ENCODE results near the gene ADGRD1. TPM values are rescaled to one million over a fixed set of nuclear protein-coding genes. Genes with fewer than 3 reads are reported as not detected.

The ADGRD1 gene
- total and polyA plus RNA-seq, 5 donors from 2014 or later, result 0.56 TPM; not detected in 4

- Mint-ChIP-seq H3K9me3 (peaks cover 0 to 2% (median 0%) of the 10 kb centered on the region in 7 donors), H3K36me3 (no peaks in the 10 kb centered on the region), H3K4me3 (no peak overlapping the region), H3K4me1 (no peaks in the 10 kb centered on the region), H3K27me3 (no peaks in the 10 kb centered on the region), H3K27ac (no peak overlapping the region)
- DNase-seq, result no peak
- no peaks in the 10 kb centered on the region for H3K27me3 ChIP-seq (ENCODE audit: control insufficient read depth, insufficient read depth, low read length)
- H3K4me1 ChIP-seq (ENCODE audit: control insufficient read depth, insufficient read depth, low read length, poor library complexity, severe bottlenecking), result no peaks in the 10 kb centered on the region
- ATAC-seq (ENCODE audit: low read depth in 2 of 2), result no peak
- no peak overlapping the region for H3K4me3 ChIP-seq (ENCODE audit: low read depth, low read length)
- no peaks in the 10 kb centered on the region for H3K9me3 ChIP-seq (ENCODE audit: control insufficient read depth in 2 of 2, low read length in 2 of 2)
- no peaks in the 10 kb centered on the region for H3K36me3 ChIP-seq (ENCODE audit: control insufficient read depth, insufficient read depth, low read length)
- no peak overlapping the region for H3K27ac ChIP-seq (ENCODE audit: insufficient read depth, low read length, poor library complexity, severe bottlenecking)
Measured at GRCh38 chr12:131167334-131167733, 213.6 kb downstream of the ADGRD1 start.

DNA sequence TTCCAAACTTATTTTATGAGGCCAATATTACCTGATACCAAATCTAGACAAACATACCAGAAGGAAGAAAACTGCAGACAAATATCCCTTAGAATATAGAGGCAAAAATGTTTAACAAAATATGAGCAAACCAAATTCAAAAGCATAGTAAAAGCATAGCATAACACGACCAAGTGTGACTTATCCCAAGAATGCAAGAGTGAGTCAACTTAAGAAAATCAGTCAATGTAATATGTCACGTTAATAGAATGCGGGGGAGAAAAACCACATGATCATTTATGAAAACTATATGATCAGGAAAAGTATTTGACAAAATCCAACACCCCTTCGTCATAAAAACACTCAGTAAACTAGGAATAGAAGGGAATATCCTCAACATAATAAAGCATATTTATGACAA is 217.3 kb downstream of the ADGRD1 start:
- peaks cover 0 to 10% of the 10 kb centered on the region in 2 experiments for H3K9me3 ChIP-seq (ENCODE audit: control insufficient read depth in 2 of 2, low read length in 2 of 2)
- Mint-ChIP-seq H3K27ac (no peak overlapping the region), H3K27me3 (peaks cover 7% of the 10 kb centered on the region), H3K4me3 (no peak overlapping the region), H3K4me1 (no peaks in the 10 kb centered on the region), H3K36me3 (no peaks in the 10 kb centered on the region), H3K9me3 (peaks cover 0 to 17% (median 3%) of the 10 kb centered on the region in 7 donors)
- no peak overlapping the region for H3K27ac ChIP-seq (ENCODE audit: insufficient read depth, low read length, poor library complexity, severe bottlenecking)
- ATAC-seq (ENCODE audit: low read depth in 2 of 2), result no peak
- H3K27me3 ChIP-seq (ENCODE audit: control insufficient read depth, insufficient read depth, low read length), result no peaks in the 10 kb centered on the region
- H3K36me3 ChIP-seq (ENCODE audit: control insufficient read depth, insufficient read depth, low read length), result no peaks in the 10 kb centered on the region
- H3K4me1 ChIP-seq (ENCODE audit: control insufficient read depth, insufficient read depth, low read length, poor library complexity, severe bottlenecking), result no peaks in the 10 kb centered on the region
- no peak for DNase-seq
- H3K4me3 ChIP-seq (ENCODE audit: low read depth, low read length), result no peak overlapping the region

GRCh38 chr12:131174901-131175300 is 221.2 kb downstream of the ADGRD1 start:
- Mint-ChIP-seq H3K36me3 (no peaks in the 10 kb centered on the region), H3K4me1 (no peaks in the 10 kb centered on the region), H3K9me3 (peaks cover 0 to 23% (median 3%) of the 10 kb centered on the region in 7 donors), H3K27me3 (peaks cover 11% of the 10 kb centered on the region), H3K27ac (no peak overlapping the region), H3K4me3 (no peak overlapping the region)
- H3K9me3 ChIP-seq (ENCODE audit: control insufficient read depth in 2 of 2, low read length in 2 of 2), result peaks cover 0 to 10% of the 10 kb centered on the region in 2 experiments
- no peaks in the 10 kb centered on the region for H3K36me3 ChIP-seq (ENCODE audit: control insufficient read depth, insufficient read depth, low read length)
- no peaks in the 10 kb centered on the region for H3K4me1 ChIP-seq (ENCODE audit: control insufficient read depth, insufficient read depth, low read length, poor library complexity, severe bottlenecking)
- no peaks in the 10 kb centered on the region for H3K27me3 ChIP-seq (ENCODE audit: control insufficient read depth, insufficient read depth, low read length)
- DNase-seq, result no peak
- no peak overlapping the region for H3K4me3 ChIP-seq (ENCODE audit: low read depth, low read length)
- no peak overlapping the region for H3K27ac ChIP-seq (ENCODE audit: insufficient read depth, low read length, poor library complexity, severe bottlenecking)
- no peak for ATAC-seq (ENCODE audit: low read depth in 2 of 2)

DNA sequence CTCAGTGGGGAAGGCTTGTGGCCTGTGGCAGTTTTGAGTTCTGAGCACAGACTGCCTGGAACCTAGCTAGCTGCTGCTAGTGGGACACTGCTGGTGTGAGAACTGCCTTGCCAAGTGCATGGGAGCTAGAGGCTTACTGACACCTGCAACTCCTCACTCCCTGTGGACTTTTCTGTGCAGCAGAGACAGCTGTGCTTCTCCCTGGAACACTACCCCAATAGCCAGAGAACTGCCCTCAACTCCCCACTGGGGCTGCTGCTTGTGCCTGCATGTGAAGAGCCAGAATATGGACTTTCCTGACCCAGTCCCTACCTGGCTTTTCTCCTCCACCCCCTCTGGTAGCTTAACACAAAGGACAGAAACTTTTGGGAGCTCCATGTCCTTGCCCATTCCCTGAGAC is 222.6 kb downstream of the ADGRD1 start:
- H3K27me3 Mint-ChIP-seq, result peaks cover 16% of the 10 kb centered on the region
- peaks cover 0 to 23% (median 5%) of the 10 kb centered on the region in 7 donors for H3K9me3 Mint-ChIP-seq
- Histone ChIP-seq H3K9me3 (ENCODE audit: control insufficient read depth in 2 of 2, low read length in 2 of 2) (peaks cover 0 to 10% of the 10 kb centered on the region in 2 experiments), H3K36me3 (ENCODE audit: control insufficient read depth, insufficient read depth, low read length) (no peaks in the 10 kb centered on the region), H3K4me3 (ENCODE audit: low read depth, low read length) (no peak overlapping the region), H3K27ac (ENCODE audit: insufficient read depth, low read length, poor library complexity, severe bottlenecking) (no peak overlapping the region), H3K4me1 (ENCODE audit: control insufficient read depth, insufficient read depth, low read length, poor library complexity, severe bottlenecking) (no peaks in the 10 kb centered on the region), H3K27me3 (ENCODE audit: control insufficient read depth, insufficient read depth, low read length) (no peaks in the 10 kb centered on the region)
- no peak overlapping the region for H3K4me3 Mint-ChIP-seq
- no peaks in the 10 kb centered on the region for H3K36me3 Mint-ChIP-seq
- no peaks in the 10 kb centered on the region for H3K4me1 Mint-ChIP-seq
- ATAC-seq (ENCODE audit: low read depth in 2 of 2), result no peak
- DNase-seq, result no peak
- H3K27ac Mint-ChIP-seq, result no peak overlapping the region

- no peaks in the 10 kb centered on the region for H3K27me3 ChIP-seq (ENCODE audit: control insufficient read depth, insufficient read depth, low read length)
- Mint-ChIP-seq H3K27ac (no peak overlapping the region), H3K4me1 (no peaks in the 10 kb centered on the region), H3K27me3 (peaks cover 17% of the 10 kb centered on the region), H3K9me3 (peaks cover 0 to 23% (median 3%) of the 10 kb centered on the region in 7 donors), H3K4me3 (no peak overlapping the region), H3K36me3 (no peaks in the 10 kb centered on the region)
- no peak overlapping the region for H3K4me3 ChIP-seq (ENCODE audit: low read depth, low read length)
- ATAC-seq (ENCODE audit: low read depth in 2 of 2) (no peak), DNase-seq (no peak)
- H3K4me1 ChIP-seq (ENCODE audit: control insufficient read depth, insufficient read depth, low read length, poor library complexity, severe bottlenecking), result no peaks in the 10 kb centered on the region
- H3K27ac ChIP-seq (ENCODE audit: insufficient read depth, low read length, poor library complexity, severe bottlenecking), result no peak overlapping the region
- peaks cover 0 to 10% of the 10 kb centered on the region in 2 experiments for H3K9me3 ChIP-seq (ENCODE audit: control insufficient read depth in 2 of 2, low read length in 2 of 2)
- no peaks in the 10 kb centered on the region for H3K36me3 ChIP-seq (ENCODE audit: control insufficient read depth, insufficient read depth, low read length)
Measured at GRCh38 chr12:131176926-131177325, 223.2 kb downstream of the ADGRD1 start.

GRCh38 chr12:131177599-131177998 is 223.9 kb downstream of the ADGRD1 start:
- no peak overlapping the region for H3K27ac ChIP-seq (ENCODE audit: insufficient read depth, low read length, poor library complexity, severe bottlenecking)
- ATAC-seq (ENCODE audit: low read depth in 2 of 2) (no peak), DNase-seq (no peak)
- H3K27me3 ChIP-seq (ENCODE audit: control insufficient read depth, insufficient read depth, low read length), result no peaks in the 10 kb centered on the region
- Mint-ChIP-seq H3K4me1 (no peaks in the 10 kb centered on the region), H3K4me3 (no peak overlapping the region), H3K27me3 (peaks cover 17% of the 10 kb centered on the region), H3K9me3 (peaks cover 0 to 23% (median 3%) of the 10 kb centered on the region in 7 donors), H3K36me3 (no peaks in the 10 kb centered on the region), H3K27ac (no peak overlapping the region)
- H3K4me3 ChIP-seq (ENCODE audit: low read depth, low read length), result no peak overlapping the region
- H3K9me3 ChIP-seq (ENCODE audit: control insufficient read depth in 2 of 2, low read length in 2 of 2), result peaks cover 0 to 10% of the 10 kb centered on the region in 2 experiments
- H3K4me1 ChIP-seq (ENCODE audit: control insufficient read depth, insufficient read depth, low read length, poor library complexity, severe bottlenecking), result no peaks in the 10 kb centered on the region
- H3K36me3 ChIP-seq (ENCODE audit: control insufficient read depth, insufficient read depth, low read length), result no peaks in the 10 kb centered on the region

GRCh38 chr12:131187602-131188001 is 233.9 kb downstream of the ADGRD1 start:
- H3K36me3 Mint-ChIP-seq, result no peaks in the 10 kb centered on the region
- Histone ChIP-seq H3K9me3 (ENCODE audit: control insufficient read depth in 2 of 2, low read length in 2 of 2) (peaks cover 0 to 3% of the 10 kb centered on the region in 2 experiments), H3K4me3 (ENCODE audit: low read depth, low read length) (no peak overlapping the region), H3K27ac (ENCODE audit: insufficient read depth, low read length, poor library complexity, severe bottlenecking) (no peak overlapping the region), H3K36me3 (ENCODE audit: control insufficient read depth, insufficient read depth, low read length) (no peaks in the 10 kb centered on the region), H3K4me1 (ENCODE audit: control insufficient read depth, insufficient read depth, low read length, poor library complexity, severe bottlenecking) (no peaks in the 10 kb centered on the region), H3K27me3 (ENCODE audit: control insufficient read depth, insufficient read depth, low read length) (no peaks in the 10 kb centered on the region)
- H3K4me3 Mint-ChIP-seq, result no peak overlapping the region
- no peak for DNase-seq
- H3K4me1 Mint-ChIP-seq, result no peaks in the 10 kb centered on the region
- no peak for ATAC-seq (ENCODE audit: low read depth in 2 of 2)
- H3K9me3 Mint-ChIP-seq, result peaks cover 0 to 20% (median 6%) of the 10 kb centered on the region in 7 donors
- H3K27me3 Mint-ChIP-seq, result peaks cover 11% of the 10 kb centered on the region
- no peak overlapping the region for H3K27ac Mint-ChIP-seq
